ENCODE results near the gene RNF214. TPM values are rescaled to one million over a fixed set of nuclear protein-coding genes. Genes with fewer than 3 reads are reported as not detected.

Gene RNF214
- total RNA-seq, 1 experiment from 2014 or later = 7.4 TPM

DNA sequence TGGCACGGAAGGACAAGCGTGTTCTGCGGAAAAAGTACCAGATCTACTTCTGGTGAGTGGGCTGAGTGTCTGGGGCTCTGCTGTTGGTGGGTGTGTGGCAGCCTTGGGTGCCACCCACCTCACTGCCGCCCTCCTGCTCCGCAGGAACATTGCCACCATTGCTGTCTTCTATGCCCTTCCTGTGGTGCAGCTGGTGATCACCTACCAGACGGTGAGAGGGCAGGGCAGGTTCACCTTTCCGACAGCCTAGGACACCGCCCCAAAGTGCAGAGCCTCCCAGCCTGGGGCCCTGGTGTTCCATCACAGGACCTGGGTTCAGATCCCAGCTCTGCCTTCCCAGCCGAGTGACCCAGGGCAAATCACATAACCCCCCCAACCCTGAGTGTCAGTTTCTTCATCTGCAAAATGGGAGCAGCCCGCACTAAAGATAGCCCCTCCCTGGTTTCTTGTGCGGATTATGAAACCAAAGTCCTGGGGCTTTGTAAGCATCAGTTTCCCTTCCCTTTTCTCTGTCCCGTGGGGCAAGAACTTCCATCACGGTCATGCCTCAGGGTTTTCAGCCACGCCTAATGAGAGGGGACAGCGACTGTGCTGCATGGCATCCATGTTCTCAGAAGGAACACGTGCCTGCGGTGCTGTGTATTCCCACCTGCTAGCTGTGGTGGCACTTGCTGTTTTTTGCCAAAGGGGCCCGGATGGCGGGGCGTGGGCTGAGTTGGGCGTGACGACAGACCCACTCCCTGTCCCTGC lies 43.1 kb upstream of the RNF214 start:
- H3K9me3 ChIP-seq (ENCODE audit: low read length) = no peaks in the 10 kb centered on the region
- H2AFZ ChIP-seq (ENCODE audit: low read length) = no peak overlapping the region
- no peaks in the 10 kb centered on the region for H3F3A ChIP-seq (ENCODE audit: low read length, unreplicated experiment)
- no peaks in the 10 kb centered on the region for H4K20me1 ChIP-seq (ENCODE audit: low read length)
- BruUV-seq (replicated peaks) = no TSS peak
- no peak for TF ChIP-seq EZH2 (IDR thresholded peaks at IDR 0.05; ENCODE audit: low read length, unreplicated experiment)
- TF ChIP-seq, protein P1, sequence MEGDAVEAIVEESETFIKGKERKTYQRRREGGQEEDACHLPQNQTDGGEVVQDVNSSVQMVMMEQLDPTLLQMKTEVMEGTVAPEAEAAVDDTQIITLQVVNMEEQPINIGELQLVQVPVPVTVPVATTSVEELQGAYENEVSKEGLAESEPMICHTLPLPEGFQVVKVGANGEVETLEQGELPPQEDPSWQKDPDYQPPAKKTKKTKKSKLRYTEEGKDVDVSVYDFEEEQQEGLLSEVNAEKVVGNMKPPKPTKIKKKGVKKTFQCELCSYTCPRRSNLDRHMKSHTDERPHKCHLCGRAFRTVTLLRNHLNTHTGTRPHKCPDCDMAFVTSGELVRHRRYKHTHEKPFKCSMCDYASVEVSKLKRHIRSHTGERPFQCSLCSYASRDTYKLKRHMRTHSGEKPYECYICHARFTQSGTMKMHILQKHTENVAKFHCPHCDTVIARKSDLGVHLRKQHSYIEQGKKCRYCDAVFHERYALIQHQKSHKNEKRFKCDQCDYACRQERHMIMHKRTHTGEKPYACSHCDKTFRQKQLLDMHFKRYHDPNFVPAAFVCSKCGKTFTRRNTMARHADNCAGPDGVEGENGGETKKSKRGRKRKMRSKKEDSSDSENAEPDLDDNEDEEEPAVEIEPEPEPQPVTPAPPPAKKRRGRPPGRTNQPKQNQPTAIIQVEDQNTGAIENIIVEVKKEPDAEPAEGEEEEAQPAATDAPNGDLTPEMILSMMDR (conservative IDR thresholded peaks at IDR 0.05; ENCODE audit: low read depth, low read length) = no peak
- no peak for TF ChIP-seq EZH2phosphoT487 (IDR thresholded peaks at IDR 0.05; ENCODE audit: borderline replicate concordance, low read length)
- POLR2A ChIA-PET (ENCODE audit: unreplicated experiment) = no interaction called here
- H3K36me3 ChIP-seq (ENCODE audit: low read depth, low read length) = no peaks in the 10 kb centered on the region
- H3K27me3 ChIP-seq (ENCODE audit: low read length) = no peaks in the 10 kb centered on the region
- no peak overlapping the region for H3K4me3 ChIP-seq (ENCODE audit: low read length)
- DNase-seq (no peak), ATAC-seq (no peak)
- intact Hi-C loops (cut with micrococcal nuclease) = no loop called here
- H3K9me2 ChIP-seq (replicated peaks; ENCODE audit: low read length) = no peaks in the 10 kb centered on the region
- H3K79me2 ChIP-seq (ENCODE audit: low read length) = no peaks in the 10 kb centered on the region
- H3K4me2 ChIP-seq (ENCODE audit: low read length) = no peak overlapping the region
- H3K27ac ChIP-seq (ENCODE audit: low read length) = no peak overlapping the region
- H3K4me1 ChIP-seq (ENCODE audit: insufficient read depth, low read length) = peaks cover 17% of the 10 kb centered on the region
- H3K9ac ChIP-seq (ENCODE audit: low read length) = no peak overlapping the region
- CTCF ChIA-PET = no interaction called here

- Histone ChIP-seq H3K4me1 (ENCODE audit: insufficient read depth, low read length) (peaks cover 12% of the 10 kb centered on the region), H3K9ac (ENCODE audit: low read length) (no peak overlapping the region), H3K27ac (ENCODE audit: low read length) (no peak overlapping the region), H4K20me1 (ENCODE audit: low read length) (no peaks in the 10 kb centered on the region), H3K9me2 (replicated peaks; ENCODE audit: low read length) (no peaks in the 10 kb centered on the region), H2AFZ (ENCODE audit: low read length) (no peak overlapping the region), H3K4me2 (ENCODE audit: low read length) (no peak overlapping the region), H3F3A (ENCODE audit: low read length, unreplicated experiment) (no peaks in the 10 kb centered on the region), H3K79me2 (ENCODE audit: low read length) (no peaks in the 10 kb centered on the region), H3K27me3 (ENCODE audit: low read length) (no peaks in the 10 kb centered on the region), H3K4me3 (ENCODE audit: low read length) (no peak overlapping the region), H3K36me3 (ENCODE audit: low read depth, low read length) (no peaks in the 10 kb centered on the region), H3K9me3 (ENCODE audit: low read length) (no peaks in the 10 kb centered on the region)
- ChIA-PET CTCF (no interaction called here), POLR2A (ENCODE audit: unreplicated experiment) (no interaction called here)
- DNase-seq (no peak), ATAC-seq (no peak)
- TF ChIP-seq EZH2 (IDR thresholded peaks at IDR 0.05; ENCODE audit: low read length, unreplicated experiment) (no peak), EZH2phosphoT487 (IDR thresholded peaks at IDR 0.05; ENCODE audit: borderline replicate concordance, low read length) (no peak)
- TF ChIP-seq, protein P1 (conservative IDR thresholded peaks at IDR 0.05; ENCODE audit: low read depth, low read length) = no peak
- BruUV-seq (replicated peaks) = no TSS peak
- intact Hi-C loops (cut with micrococcal nuclease) = no loop called here
These were observed 42.4 kb upstream of the RNF214 start for GRCh38 chr11:117189941-117190544.

All from PC-3 (cell line).